Measurements from ENCODE around the gene MTFMT. TPM values are rescaled to one million over a fixed set of nuclear protein-coding genes. Genes with fewer than 3 reads are reported as not detected.
"Not testable (repeated sequence)": the region's sequence is repeated elsewhere in the genome, so short reads cannot be mapped to it uniquely, and the experiment has no call there.

The MTFMT gene
- total RNA-seq, 1 experiment from 2014 or later, result 24.4 TPM

DNA sequence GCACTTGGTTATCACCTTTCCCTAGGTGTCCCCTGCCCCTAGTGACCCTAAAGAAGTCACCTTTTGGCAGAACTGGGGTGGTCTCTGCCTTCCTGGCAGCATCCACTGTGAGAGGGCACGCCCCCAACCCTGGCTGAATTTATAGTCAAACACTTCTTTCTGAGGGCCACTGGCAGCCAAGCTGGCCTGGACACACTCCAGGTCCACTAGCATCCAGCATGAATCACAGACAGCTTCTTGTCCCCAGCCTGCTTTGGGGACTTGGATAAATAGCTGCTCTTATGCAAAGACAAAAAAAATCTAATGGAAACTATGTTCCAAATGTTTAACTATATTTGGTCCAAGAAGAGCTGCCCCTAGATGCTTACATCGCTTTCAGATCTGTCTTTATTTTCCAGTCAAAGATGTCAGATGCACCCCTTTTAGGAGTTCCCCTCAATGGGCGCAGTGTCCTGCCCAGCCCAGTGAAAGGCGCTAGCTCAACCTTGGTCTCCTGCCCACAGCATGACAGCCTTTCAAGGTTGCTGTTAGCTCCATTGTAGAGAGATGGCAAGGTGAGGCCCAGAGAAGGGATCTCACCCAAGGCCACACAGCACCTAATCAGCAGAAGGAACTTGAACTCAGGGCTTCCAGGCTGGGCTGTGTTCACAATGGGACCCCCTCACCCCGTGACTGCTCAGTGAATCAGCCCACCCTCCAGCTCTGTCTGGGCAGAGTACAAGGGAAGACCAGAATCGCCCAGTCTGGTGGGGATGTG lies 31.4 kb upstream of the MTFMT start:
- DNase-seq (ENCODE audit: extremely low read depth, low read depth), result no peak

- DNase-seq (ENCODE audit: extremely low read depth, low read depth), result no peak
These were observed 30.6 kb upstream of the MTFMT start for GRCh38 chr15:65059931-65060596.

DNA sequence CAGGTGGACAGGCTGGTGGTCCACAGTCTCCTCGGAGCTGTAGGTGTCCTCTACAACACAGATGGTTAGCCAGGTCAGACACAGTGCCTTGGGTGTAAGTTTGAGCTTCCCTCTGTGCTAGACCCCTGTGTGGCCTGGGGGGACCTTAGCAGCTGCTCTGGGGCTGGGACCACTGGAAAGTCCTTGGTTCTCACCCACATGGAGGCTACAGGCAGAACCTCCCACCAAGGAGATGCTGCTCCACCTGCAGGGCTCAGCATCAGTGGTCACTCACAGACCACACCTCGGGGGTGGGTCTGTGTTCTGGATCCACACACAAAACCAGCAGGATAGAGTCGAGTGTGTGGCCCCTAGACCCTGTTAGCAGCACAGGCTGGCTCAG lies 29.9 kb upstream of the MTFMT start:
- no peak for DNase-seq (ENCODE audit: extremely low read depth, low read depth)

DNA sequence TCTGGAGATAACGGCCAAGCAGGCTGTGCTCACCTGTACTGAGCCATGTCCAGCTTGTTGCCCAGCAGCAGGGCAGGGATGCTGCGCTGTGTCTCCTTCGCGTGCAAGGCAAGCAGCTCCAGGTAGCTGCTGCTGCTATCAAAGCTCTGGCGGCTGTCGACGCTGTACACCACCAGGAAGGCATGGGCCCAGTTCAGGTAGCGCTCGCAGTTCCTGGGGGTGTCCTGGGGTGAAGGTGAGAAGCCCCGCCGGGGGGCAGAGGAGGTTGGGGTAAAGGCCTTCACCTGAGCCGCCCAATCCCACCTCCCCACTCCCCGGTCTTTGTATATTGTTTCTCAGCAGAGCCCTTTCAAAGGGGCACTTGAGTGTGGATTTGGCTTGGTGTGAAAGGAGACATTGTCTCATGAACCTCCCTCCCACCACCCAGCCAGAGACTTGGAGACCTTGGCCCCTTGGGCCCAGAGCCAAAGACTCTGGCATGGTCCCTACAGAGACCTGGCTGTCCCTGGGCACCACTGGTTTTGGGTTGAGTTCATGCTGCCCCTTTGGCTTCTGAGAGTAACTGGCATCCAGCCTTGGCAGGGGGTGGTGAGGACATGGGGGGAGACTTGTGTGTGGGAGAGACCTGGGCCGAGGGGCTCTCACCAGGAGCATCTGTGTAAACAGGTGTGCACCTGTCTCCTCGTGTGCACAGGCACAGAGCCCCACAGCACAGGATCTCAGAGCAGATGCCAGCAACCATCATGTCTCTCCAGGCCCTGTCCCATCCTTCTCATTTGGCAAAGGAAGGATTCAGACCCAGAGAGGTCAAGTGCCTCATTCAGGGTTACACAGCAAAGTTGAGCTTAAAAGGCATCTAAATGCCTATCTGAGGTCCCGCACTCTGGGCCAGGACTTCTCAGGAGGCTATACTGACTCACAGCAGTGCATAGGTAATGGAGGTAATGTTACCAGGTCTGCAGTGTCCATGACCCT lies 29.2 kb upstream of the MTFMT start:
- no peak for DNase-seq (ENCODE audit: extremely low read depth, low read depth)

- no peak for DNase-seq (ENCODE audit: extremely low read depth, low read depth)
These were observed 28.1 kb upstream of the MTFMT start for GRCh38 chr15:65057549-65057940.

DNA sequence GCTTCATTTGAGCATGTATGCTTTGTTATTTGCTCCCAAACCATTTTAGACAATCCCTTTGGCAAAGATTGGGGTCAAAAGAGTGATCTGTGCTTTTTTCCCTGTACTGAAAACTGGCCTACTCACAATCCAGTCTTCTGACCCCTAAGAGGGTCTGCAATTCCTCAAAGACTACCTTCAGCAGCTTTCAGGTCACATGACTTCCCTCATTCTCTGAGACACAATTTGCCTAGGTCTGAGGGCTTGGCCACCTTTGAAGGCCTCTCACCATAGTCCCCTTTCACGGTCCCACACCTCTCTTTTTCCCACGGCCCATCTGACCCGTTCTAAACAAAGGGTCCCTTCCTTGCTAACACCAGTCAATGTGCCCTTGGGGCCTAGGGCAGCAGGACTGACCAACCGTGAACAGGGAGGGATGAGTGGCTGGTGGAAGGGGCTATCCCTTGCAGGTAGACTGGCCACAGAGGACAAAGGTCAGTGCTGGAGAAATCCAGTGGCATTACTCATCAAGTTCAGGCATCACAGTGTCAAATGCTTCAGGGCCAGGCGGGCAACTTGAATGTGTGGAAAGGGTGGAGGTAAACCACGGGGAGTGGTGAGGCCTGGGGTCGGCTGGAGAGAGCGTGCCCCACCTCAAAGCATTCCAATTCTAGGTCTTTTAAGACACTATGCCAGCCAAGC lies 27.6 kb upstream of the MTFMT start:
- DNase-seq (ENCODE audit: extremely low read depth, low read depth), result no peak

GRCh38 chr15:65056106-65056505 lies 26.7 kb upstream of the MTFMT start:
- DNase-seq (ENCODE audit: extremely low read depth, low read depth), result no peak

- DNase-seq (ENCODE audit: extremely low read depth, low read depth), result no peak
These were observed 25.9 kb upstream of the MTFMT start for GRCh38 chr15:65055201-65055870.

- DNase-seq (ENCODE audit: extremely low read depth, low read depth), result peak; percentile 61
These were observed 25.1 kb upstream of the MTFMT start for GRCh38 chr15:65054333-65055200.

- DNase-seq (ENCODE audit: extremely low read depth, low read depth), result no peak
These were observed 23.5 kb upstream of the MTFMT start for GRCh38 chr15:65052956-65053355.

DNA sequence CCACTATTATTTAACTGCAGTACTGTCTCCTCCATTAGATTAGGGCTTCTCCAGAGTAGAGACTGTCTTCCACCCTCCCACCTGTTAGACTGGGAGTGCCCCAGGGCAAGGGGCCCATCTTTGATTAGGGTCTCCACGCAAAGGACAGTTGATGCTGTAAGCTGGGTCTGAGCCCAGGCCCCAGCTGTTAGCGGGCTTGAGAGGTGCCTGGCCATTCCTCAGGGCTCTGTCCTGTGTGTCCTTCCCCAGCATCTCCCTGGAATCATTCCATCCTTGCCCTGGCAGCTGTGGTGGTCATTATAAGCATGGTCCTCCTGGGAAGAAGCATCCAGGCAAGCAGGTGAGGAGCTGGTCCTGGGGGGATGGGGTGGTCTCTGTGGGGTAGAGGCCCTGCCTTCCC lies 21.8 kb upstream of the MTFMT start:
- no peak for DNase-seq (ENCODE audit: extremely low read depth, low read depth)

GRCh38 chr15:65050270-65050669 lies 20.8 kb upstream of the MTFMT start:
- DNase-seq (ENCODE audit: extremely low read depth, low read depth), result no peak

DNA sequence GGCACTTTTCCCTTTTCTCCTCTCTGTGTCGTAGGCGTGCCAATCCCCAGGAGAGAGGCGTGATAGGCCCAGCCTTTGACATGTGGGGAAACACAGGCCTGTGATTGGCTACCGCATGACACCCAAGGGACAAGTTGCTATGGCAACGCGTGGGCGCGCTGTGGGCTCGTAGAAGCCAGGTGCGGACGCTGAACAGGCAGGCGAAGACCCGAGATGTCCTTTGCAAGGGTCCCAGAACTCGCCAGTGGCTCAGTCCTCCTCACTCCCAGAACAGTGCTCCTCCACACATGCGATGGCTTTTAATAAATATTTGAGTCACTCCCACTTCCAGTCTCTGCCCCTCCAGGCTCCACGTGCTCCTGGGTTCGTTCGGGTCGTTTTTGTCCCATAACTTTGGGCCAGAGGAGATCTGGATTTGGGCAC lies 20.0 kb upstream of the MTFMT start:
- peak; percentile 93 for DNase-seq (ENCODE audit: extremely low read depth, low read depth)

DNA sequence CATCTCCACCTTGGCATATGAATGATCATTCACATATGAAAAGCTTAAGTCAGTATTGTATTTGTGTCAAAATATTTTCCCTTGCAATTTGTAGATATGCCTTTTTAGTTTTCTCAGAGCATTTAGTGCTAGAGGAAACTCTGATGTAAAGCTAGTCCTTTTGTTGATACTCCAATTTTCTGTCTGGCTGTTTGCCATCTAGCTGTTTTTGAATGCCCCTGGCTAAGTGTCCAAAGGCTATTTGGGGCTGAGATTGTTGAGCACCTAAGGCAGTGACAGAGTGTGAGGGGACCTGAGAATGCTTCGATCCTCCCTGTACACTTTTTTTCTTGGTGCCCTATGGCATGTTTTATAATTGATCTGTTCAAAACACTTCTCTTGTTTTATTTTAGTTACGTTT lies 18.8 kb upstream of the MTFMT start:
- no peak for DNase-seq (ENCODE audit: extremely low read depth, low read depth)

DNA sequence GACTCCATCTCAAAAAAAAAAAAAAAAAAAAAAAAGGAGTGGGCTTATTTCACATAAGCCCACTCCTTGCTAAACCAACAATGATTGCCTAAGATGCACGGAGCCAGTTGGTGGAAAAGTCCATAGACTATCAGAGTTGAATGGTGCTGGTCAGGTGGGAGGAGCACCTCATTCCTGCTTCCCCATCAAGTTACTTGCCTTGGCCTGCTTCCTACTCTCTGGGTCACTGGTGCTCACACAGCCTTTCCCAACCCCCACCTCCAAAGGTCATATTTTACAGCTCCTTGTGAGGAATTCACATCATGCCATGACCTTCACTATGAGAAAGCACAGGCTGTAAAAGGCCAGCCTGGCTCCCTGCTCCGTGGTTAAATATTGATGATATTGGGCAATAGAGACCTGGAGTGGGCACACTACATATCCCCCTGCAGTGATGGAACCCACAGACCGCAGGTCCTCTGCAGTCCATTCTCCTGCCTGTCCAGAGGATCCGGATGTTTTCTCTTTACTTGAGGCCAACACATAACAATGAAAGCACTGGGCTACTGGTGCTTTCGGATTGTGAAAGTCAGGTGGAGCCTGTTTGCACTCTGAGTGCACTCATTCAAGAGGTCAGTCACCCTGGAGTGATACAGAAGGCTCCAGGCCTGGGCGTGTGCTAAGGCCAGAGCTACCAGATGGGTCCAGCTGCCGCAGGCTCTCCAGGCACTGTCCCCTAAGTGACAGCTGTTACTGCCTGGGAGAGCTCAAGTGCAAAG lies 15.5 kb upstream of the MTFMT start, which contains the start of gene SLC51B:
Gene SLC51B (plus strand): TSS at position 664 of the 758 bp plus-strand sequence. CDS start 4,618 bp downstream, outside the sequence.
- peak; percentile 25 for DNase-seq (ENCODE audit: extremely low read depth, low read depth)

DNA sequence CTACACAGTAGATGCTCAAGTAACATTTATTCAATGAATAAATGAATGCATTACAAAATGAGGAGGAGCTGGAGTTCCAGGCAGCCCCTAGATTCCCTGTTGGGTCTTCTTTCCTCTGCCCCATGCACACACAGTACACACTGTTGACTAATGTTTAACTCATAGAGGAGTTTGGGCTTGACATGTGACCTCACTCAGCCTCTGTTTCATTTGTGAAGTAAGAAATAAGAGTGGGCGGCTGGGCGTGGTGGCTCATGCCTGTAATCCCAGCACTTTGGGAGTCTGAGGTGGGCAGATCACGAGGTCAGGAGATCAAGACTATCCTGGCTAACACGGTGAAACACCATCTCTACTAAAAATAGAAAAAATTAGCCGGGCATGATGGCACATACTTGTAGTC lies 14.8 kb upstream of the MTFMT start:
- not testable (repeated sequence) for DNase-seq (ENCODE audit: extremely low read depth, low read depth)

- DNase-seq (ENCODE audit: extremely low read depth, low read depth), result no peak
These were observed 13.4 kb upstream of the MTFMT start for GRCh38 chr15:65042776-65043327.

DNA sequence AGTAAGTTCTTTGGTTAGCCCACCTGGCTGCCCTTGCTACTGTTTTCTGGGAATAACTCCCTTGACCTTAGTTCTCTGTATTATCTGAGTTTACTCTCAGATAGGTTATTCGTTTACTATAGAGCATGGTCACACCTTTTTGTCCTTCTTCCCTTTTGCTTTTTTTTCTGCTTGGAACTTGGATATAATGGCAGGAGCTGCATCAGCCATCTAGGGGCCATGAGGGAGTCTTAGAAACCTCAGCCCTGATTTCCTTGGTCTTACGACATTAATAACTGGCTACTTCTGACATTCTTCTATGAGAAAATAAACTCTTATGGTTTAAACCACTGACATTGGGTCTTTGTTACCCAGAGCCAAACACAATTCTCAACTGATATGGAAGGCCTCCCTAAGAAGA lies 12.3 kb upstream of the MTFMT start:
- DNase-seq (ENCODE audit: extremely low read depth, low read depth), result no peak

All from NCI-H460 (cell line).